Liver (tissue), 9 donors: ENCODE results near the gene KLLN. TPM values are rescaled to one million over a fixed set of nuclear protein-coding genes. Genes with fewer than 3 reads are reported as not detected.
"Not testable (repeated sequence)": the region's sequence is repeated elsewhere in the genome, so short reads cannot be mapped to it uniquely, and the experiment has no call there.

Source experiments
- DNase-seq: peaks from one replicate; pipeline ENCODE4 v3.0.0-alpha.2; 2017; ENCODE audit warnings: low spot score
- H3K27ac ChIP-seq, 2 donors: one replicate each; pipeline ENCODE4 v1.7.0; 2013; ENCODE audit warnings: inconsistent platforms in 2 of 2, low read length in 2 of 2, control low read depth in 1 of 2, low read depth in 1 of 2, mild to moderate bottlenecking in 1 of 2
- H3K27me3 ChIP-seq, 4 donors: one replicate each; pipeline versions ENCODE4 v1.6.1 to v1.7.0; 2013; ENCODE audit warnings: low read length in 3 of 4, inconsistent platforms in 1 of 4, mild to moderate bottlenecking in 1 of 4, moderate library complexity in 1 of 4; ENCODE audit not compliant: control insufficient read depth in 4 of 4, insufficient read depth in 4 of 4
- H3K36me3 ChIP-seq, 4 donors: one replicate each; pipeline versions ENCODE4 v1.6.1 to v1.7.0; 2013; ENCODE audit warnings: low read length in 3 of 4, mild to moderate bottlenecking in 3 of 4, low read depth in 1 of 4, moderate library complexity in 1 of 4; ENCODE audit not compliant: control insufficient read depth in 4 of 4, insufficient read depth in 3 of 4
- H3K4me1 ChIP-seq, 4 donors: one replicate each; pipeline versions ENCODE4 v1.6.1 to v1.7.0; 2013; ENCODE audit warnings: low read length in 3 of 4, mild to moderate bottlenecking in 3 of 4, moderate library complexity in 1 of 4; ENCODE audit not compliant: control insufficient read depth in 4 of 4, insufficient read depth in 4 of 4
- H3K4me3 ChIP-seq, 3 donors: one replicate each; pipeline versions ENCODE4 v1.6.1 to v1.7.0; 2013; ENCODE audit warnings: low read length in 3 of 3, control low read depth in 1 of 3, low read depth in 1 of 3, mild to moderate bottlenecking in 1 of 3
- H3K9ac ChIP-seq, 2 donors: one replicate each; pipeline ENCODE4 v1.7.0; 2013; ENCODE audit warnings: low read length in 2 of 2, mild to moderate bottlenecking in 2 of 2, moderate library complexity in 2 of 2, control low read depth in 1 of 2, low read depth in 1 of 2
- H3K9me3 ChIP-seq, 4 donors: one replicate each; pipeline versions ENCODE4 v1.6.1 to v1.7.0; 2013; ENCODE audit warnings: low read length in 3 of 4; ENCODE audit not compliant: control insufficient read depth in 4 of 4
- CTCF ChIP-seq: fragments of 150-350 bp; IDR thresholded peaks from 2 replicates; pipeline ENCODE4 v1.5.1; 2017; ENCODE audit warnings: improper control_type of control experiment, low read depth, low read length; ENCODE audit not compliant: missing input control
- EGR1 ChIP-seq, 2 donors: IDR thresholded peaks; 2 replicates each; pipeline ENCODE4 v1.6.1; 2016 to 2018; ENCODE audit warnings: antibody characterized with exemption in 2 of 2, low read depth in 2 of 2
- FOXA1 ChIP-seq: IDR thresholded peaks from 2 replicates; pipeline ENCODE4 v1.6.1; 2016; ENCODE audit warnings: antibody characterized with exemption
- FOXA2 ChIP-seq: IDR thresholded peaks from 2 replicates; pipeline ENCODE4 v1.6.1; 2016; ENCODE audit warnings: antibody characterized with exemption
- GABPA ChIP-seq, 2 donors: IDR thresholded peaks in 1 of 2; conservative IDR thresholded peaks in 1 of 2; 2 replicates each; pipeline ENCODE4 v1.6.1; 2016; ENCODE audit warnings: antibody characterized with exemption in 2 of 2, mild to moderate bottlenecking in 1 of 2, moderate library complexity in 1 of 2
- HNF4A ChIP-seq, 2 donors: conservative IDR thresholded peaks; 2 replicates each; pipeline ENCODE4 v1.6.1; 2016; ENCODE audit warnings: antibody characterized with exemption in 2 of 2, mild to moderate bottlenecking in 2 of 2
- HNF4G ChIP-seq: IDR thresholded peaks from 2 replicates; pipeline ENCODE4 v1.6.1; 2016; ENCODE audit warnings: antibody characterized with exemption
- NR2F2 ChIP-seq: IDR thresholded peaks from 2 replicates; pipeline ENCODE4 v1.6.1; 2016; ENCODE audit warnings: antibody characterized with exemption
- RAD21 ChIP-seq, 2 donors: IDR thresholded peaks; 2 replicates each; pipeline ENCODE4 v1.6.1; 2016; ENCODE audit warnings: antibody characterized with exemption in 2 of 2, mild to moderate bottlenecking in 2 of 2
- REST ChIP-seq: IDR thresholded peaks from 2 replicates; pipeline ENCODE4 v1.6.1; 2016; ENCODE audit warnings: antibody characterized with exemption, mild to moderate bottlenecking
- RXRA ChIP-seq, 2 donors: IDR thresholded peaks; 2 replicates each; pipeline ENCODE4 v1.6.1; 2017 to 2018; ENCODE audit warnings: antibody characterized with exemption in 2 of 2, mild to moderate bottlenecking in 1 of 2
- SP1 ChIP-seq: IDR thresholded peaks from 2 replicates; pipeline ENCODE4 v1.6.1; 2018; ENCODE audit warnings: antibody characterized with exemption, mild to moderate bottlenecking
- TAF1 ChIP-seq: conservative IDR thresholded peaks from 2 replicates; pipeline ENCODE4 v1.6.1; 2016; ENCODE audit warnings: antibody characterized with exemption, mild to moderate bottlenecking
- YY1 ChIP-seq: IDR thresholded peaks from 2 replicates; pipeline ENCODE4 v1.6.1; 2016; ENCODE audit warnings: antibody characterized with exemption, mild to moderate bottlenecking
- WGBS: extraction: QIAGEN DNeasy Blood & Tissue Kit; methylation state at CpG from one replicate; pipeline ENCODE4 v1.1.7; 2013; 5-methylcytosine and 5-hydroxymethylcytosine counted together
- polyA plus RNA-seq, 2 donors: library from polyadenylated mRNA; stranded (reverse) in 1 of 2; unstranded in 1 of 2; fragments of 200-250 nt in 1 of 2; fragments of >200 nt in 1 of 2; fragmentation: Nextera tagmentation in 1 of 2; extraction: Ambion mirVana in 1 of 2; gene quantifications; one replicate each; pipeline versions ENCODE4 v1.2.1 to v1.2.3, GENCODE V29; 2013 to 2015
- total RNA-seq, 2 donors: library from RNA; depleted of rRNA; stranded (reverse); fragments of >200 nt; gene quantifications; one replicate each; pipeline ENCODE4 v1.2.3, GENCODE V29; 2014
- donor health status: healthy.
- donor health status: healthy.
- donor health status: healthy.
- donor health status: healthy.
- donor health status: healthy.

The KLLN gene
- total RNA-seq: under 1 TPM; 0.17 to 0.42 TPM
- polyA plus RNA-seq: under 1 TPM; 0.21 to 0.28 TPM

- Histone ChIP-seq H3K4me3 (peak within 1 kb of the TSS; percentile 75 to 93 (median 91)), H3K27me3 (no peaks in the 10 kb centered on the region), H3K36me3 (no peaks in the 10 kb centered on the region), H3K9ac (peak within 1 kb of the TSS; percentile 90 to 98), H3K27ac (peak within 1 kb of the TSS; percentile 92 to 99), H3K4me1 (peaks cover 0 to 20% (median 15%) of the 10 kb centered on the region in 4 donors), H3K9me3 (no peaks in the 10 kb centered on the region)
- DNase-seq: peak; percentile 91
- under 1% methylated on average over 89 of the region's 89 CpGs for WGBS
- peak; percentile 91 for TF ChIP-seq YY1
- peak; percentile 96 for TF ChIP-seq TAF1
- no peak for TF ChIP-seq GABPA (IDR thresholded peaks at IDR 0.05 in 1 of 2, conservative IDR thresholded peaks at IDR 0.05 in 1 of 2)
- peak; percentile 51 for TF ChIP-seq REST
- TF ChIP-seq HNF4G: no peak
These were observed at the start of gene KLLN, which contains the start of gene PTEN for GRCh38 chr10:87863053-87863943. KLLN (minus strand) TSS chr10:87863533; CDS start chr10:87862487, 1,046 bp downstream. PTEN (plus strand) TSS chr10:87863625; CDS start chr10:87864470, 845 bp downstream.

GRCh38 chr10:87903396-87903795 lies 40.1 kb upstream of the KLLN start:
- 99% methylated on average over 8 of the region's 8 CpGs for WGBS
- not testable (repeated sequence) for H3K27me3 ChIP-seq, H3K4me3 ChIP-seq, DNase-seq, H3K4me1 ChIP-seq, H3K9ac ChIP-seq, H3K9me3 ChIP-seq, H3K36me3 ChIP-seq, H3K27ac ChIP-seq

GRCh38 chr10:87897957-87898356 lies 34.6 kb upstream of the KLLN start:
- not testable (repeated sequence) for DNase-seq, H3K36me3 ChIP-seq
- 97% methylated on average over 8 of the region's 8 CpGs for WGBS

GRCh38 chr10:87896216-87896615 lies 32.9 kb upstream of the KLLN start:
- WGBS: 53% methylated on average over 2 of the region's 2 CpGs
- Histone ChIP-seq H3K27me3 (no peaks in the 10 kb centered on the region), H3K27ac (no peak overlapping the region), H3K9ac (no peak overlapping the region), H3K36me3 (peaks cover 0 to 6% (median 0%) of the 10 kb centered on the region in 4 donors), H3K9me3 (no peaks in the 10 kb centered on the region), H3K4me1 (peaks cover 0 to 2% (median 0%) of the 10 kb centered on the region in 4 donors), H3K4me3 (no peak overlapping the region)
- no peak for DNase-seq
- TF ChIP-seq EGR1 (IDR thresholded peaks at IDR 0.05; ENCODE audit: low read depth in 2 of 2): no peak
- no peak for TF ChIP-seq FOXA2
- no peak for TF ChIP-seq RAD21 (IDR thresholded peaks at IDR 0.05)
- TF ChIP-seq NR2F2: no peak
- no peak for TF ChIP-seq SP1
- TF ChIP-seq RXRA (IDR thresholded peaks at IDR 0.05): no peak
- TF ChIP-seq HNF4A (conservative IDR thresholded peaks at IDR 0.05): no peak
- TF ChIP-seq GABPA (IDR thresholded peaks at IDR 0.05 in 1 of 2, conservative IDR thresholded peaks at IDR 0.05 in 1 of 2): no peak
- TF ChIP-seq FOXA1: no peak
- TF ChIP-seq CTCF: no peak

More at GRCh38 chr10:87897957-87898356, 34.6 kb upstream of the KLLN start:
- not testable (repeated sequence) for H3K4me3 ChIP-seq, H3K9me3 ChIP-seq, H3K9ac ChIP-seq, H3K27ac ChIP-seq, H3K4me1 ChIP-seq, H3K27me3 ChIP-seq
